Measurements from ENCODE around the gene NTN4. TPM values are rescaled to one million over a fixed set of nuclear protein-coding genes. Genes with fewer than 3 reads are reported as not detected.

The NTN4 gene
- total and polyA plus RNA-seq, 10 of the 15 experiments (the other 5 are each of a cell fraction or from before 2014, with no cell fraction given): 0.15 TPM; not detected in 9

DNA sequence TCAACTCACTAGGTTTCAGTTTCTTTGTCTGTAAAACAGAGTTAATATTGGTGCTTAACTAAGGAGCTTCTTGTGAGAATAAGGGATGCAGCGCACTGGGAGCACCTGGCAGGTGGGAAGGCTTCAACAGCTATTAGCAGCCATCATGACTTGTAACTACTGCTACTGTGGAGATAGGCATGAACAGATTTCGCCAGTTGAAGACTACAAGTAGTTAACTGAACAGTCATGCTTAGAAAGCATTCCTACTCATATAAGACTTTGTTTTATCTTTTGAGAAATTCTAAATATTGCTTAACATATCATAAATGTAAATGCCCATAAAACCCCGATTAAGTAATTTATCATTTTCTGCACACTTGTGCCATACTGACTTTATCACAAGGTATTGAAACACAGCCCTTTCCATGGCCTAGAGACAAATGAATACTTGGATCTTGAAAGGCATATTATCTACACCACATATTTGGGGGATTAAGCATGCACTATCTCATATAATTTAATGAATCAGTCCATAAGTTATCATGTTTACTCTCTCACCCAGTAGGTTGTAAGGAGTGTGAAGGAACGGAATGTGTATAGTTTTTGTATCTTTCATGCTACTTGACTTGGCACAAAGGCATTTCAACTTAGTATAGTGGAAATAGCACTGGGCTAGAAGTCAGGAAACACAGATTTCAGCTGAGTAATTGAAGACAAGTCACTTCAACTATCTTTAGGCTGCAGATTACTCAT, 16.1 kb downstream of the NTN4 start:
- no peak for TF ChIP-seq TCF3 (IDR thresholded peaks at IDR 0.05; ENCODE audit: borderline replicate concordance, insufficient read depth, low read depth, low read length)
- no peak for TF ChIP-seq MYB (IDR thresholded peaks at IDR 0.05; ENCODE audit: borderline replicate concordance, low read depth, low read length)
- TF ChIP-seq, protein P1, sequence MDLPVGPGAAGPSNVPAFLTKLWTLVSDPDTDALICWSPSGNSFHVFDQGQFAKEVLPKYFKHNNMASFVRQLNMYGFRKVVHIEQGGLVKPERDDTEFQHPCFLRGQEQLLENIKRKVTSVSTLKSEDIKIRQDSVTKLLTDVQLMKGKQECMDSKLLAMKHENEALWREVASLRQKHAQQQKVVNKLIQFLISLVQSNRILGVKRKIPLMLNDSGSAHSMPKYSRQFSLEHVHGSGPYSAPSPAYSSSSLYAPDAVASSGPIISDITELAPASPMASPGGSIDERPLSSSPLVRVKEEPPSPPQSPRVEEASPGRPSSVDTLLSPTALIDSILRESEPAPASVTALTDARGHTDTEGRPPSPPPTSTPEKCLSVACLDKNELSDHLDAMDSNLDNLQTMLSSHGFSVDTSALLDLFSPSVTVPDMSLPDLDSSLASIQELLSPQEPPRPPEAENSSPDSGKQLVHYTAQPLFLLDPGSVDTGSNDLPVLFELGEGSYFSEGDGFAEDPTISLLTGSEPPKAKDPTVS (IDR thresholded peaks at IDR 0.05; ENCODE audit: low read depth, low read length): no peak
- TF ChIP-seq POLR2A (IDR thresholded peaks at IDR 0.05; ENCODE audit: low read depth, low read length): no peak
- no peak for TF ChIP-seq NR2C2 (IDR thresholded peaks at IDR 0.05; ENCODE audit: borderline replicate concordance, control insufficient read depth, insufficient read length, low read depth)
- TF ChIP-seq ZZZ3 (IDR thresholded peaks at IDR 0.05; ENCODE audit: control insufficient read depth, insufficient read length, low read depth): no peak
- TF ChIP-seq MLLT1 (IDR thresholded peaks at IDR 0.05): no peak
- TF ChIP-seq ETV6 (conservative IDR thresholded peaks at IDR 0.05 in 1 of 2, IDR thresholded peaks at IDR 0.05 in 1 of 2; ENCODE audit: borderline replicate concordance in 1 of 2, low read depth in 1 of 2): no peak
- no peak for TF ChIP-seq LARP7 (IDR thresholded peaks at IDR 0.05)
- TF ChIP-seq NR2F1 (conservative IDR thresholded peaks at IDR 0.05): no peak
- TF ChIP-seq NFIC (IDR thresholded peaks at IDR 0.05; ENCODE audit: low read depth, low read length): no peak
- TF ChIP-seq PML (IDR thresholded peaks at IDR 0.05; ENCODE audit: low read length): no peak
- no peak for TF ChIP-seq TARDBP (IDR thresholded peaks at IDR 0.05; ENCODE audit: borderline replicate concordance)
- TF ChIP-seq, protein P2, sequence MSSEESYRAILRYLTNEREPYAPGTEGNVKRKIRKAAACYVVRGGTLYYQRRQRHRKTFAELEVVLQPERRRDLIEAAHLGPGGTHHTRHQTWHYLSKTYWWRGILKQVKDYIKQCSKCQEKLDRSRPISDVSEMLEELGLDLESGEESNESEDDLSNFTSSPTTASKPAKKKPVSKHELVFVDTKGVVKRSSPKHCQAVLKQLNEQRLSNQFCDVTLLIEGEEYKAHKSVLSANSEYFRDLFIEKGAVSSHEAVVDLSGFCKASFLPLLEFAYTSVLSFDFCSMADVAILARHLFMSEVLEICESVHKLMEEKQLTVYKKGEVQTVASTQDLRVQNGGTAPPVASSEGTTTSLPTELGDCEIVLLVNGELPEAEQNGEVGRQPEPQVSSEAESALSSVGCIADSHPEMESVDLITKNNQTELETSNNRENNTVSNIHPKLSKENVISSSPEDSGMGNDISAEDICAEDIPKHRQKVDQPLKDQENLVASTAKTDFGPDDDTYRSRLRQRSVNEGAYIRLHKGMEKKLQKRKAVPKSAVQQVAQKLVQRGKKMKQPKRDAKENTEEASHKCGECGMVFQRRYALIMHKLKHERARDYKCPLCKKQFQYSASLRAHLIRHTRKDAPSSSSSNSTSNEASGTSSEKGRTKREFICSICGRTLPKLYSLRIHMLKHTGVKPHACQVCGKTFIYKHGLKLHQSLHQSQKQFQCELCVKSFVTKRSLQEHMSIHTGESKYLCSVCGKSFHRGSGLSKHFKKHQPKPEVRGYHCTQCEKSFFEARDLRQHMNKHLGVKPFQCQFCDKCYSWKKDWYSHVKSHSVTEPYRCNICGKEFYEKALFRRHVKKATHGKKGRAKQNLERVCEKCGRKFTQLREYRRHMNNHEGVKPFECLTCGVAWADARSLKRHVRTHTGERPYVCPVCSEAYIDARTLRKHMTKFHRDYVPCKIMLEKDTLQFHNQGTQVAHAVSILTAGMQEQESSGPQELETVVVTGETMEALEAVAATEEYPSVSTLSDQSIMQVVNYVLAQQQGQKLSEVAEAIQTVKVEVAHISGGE (CRISPR knock-in tag; IDR thresholded peaks at IDR 0.05): no peak
- no peak for TF ChIP-seq FOXK2 (IDR thresholded peaks at IDR 0.05)
- TF ChIP-seq SMARCA5 (IDR thresholded peaks at IDR 0.05): no peak
- TF ChIP-seq RAD21 (IDR thresholded peaks at IDR 0.05; ENCODE audit: insufficient read depth, low read depth, low read length): no peak
- no peak for TF ChIP-seq JUNB (IDR thresholded peaks at IDR 0.05)
- TF ChIP-seq PAX8 (IDR thresholded peaks at IDR 0.05): no peak
- TF ChIP-seq HDAC6 (IDR thresholded peaks at IDR 0.05; ENCODE audit: unreplicated experiment): no peak
- DNase-seq (ENCODE audit: low read depth, low spot score): no peak
- ChIA-PET POLR2A (no interaction called here), SMC1A (ENCODE audit: uncharacterized antibody, unreplicated experiment) (no interaction called here), CTCF (no interaction called here), RAD21 (ENCODE audit: unreplicated experiment) (no interaction called here)
- Histone ChIP-seq H3K9me3 (replicated peaks; ENCODE audit: control insufficient read depth, insufficient read depth, low read length) (no peaks in the 10 kb centered on the region), H3K4me1 (ENCODE audit: control insufficient read depth, insufficient read depth, low read length) (no peaks in the 10 kb centered on the region), H3K9ac (ENCODE audit: control insufficient read depth, insufficient read depth, low read length) (no peak overlapping the region), H3K27ac (ENCODE audit: control insufficient read depth, insufficient read depth) (no peak overlapping the region), H3K79me2 (ENCODE audit: control insufficient read depth, insufficient read depth, low read length) (no peaks in the 10 kb centered on the region), H3K4me2 (ENCODE audit: control insufficient read depth, insufficient read depth) (no peak overlapping the region), H2AFZ (ENCODE audit: control insufficient read depth, low read depth, low read length) (no peak overlapping the region), H4K20me1 (ENCODE audit: control insufficient read depth, insufficient read depth) (no peaks in the 10 kb centered on the region), H3K27me3 (replicated peaks in 1 of 2; ENCODE audit: control insufficient read depth in 2 of 2, insufficient read depth in 2 of 2, low read length in 1 of 2) (no peaks in the 10 kb centered on the region), H3K4me3 (no peak overlapping the region), H3K36me3 (ENCODE audit: control insufficient read depth in 2 of 2, insufficient read depth in 2 of 2, low read length in 1 of 2) (no peaks in the 10 kb centered on the region)
- in situ Hi-C loops (cut with MboI): no loop called here
- no peak for ATAC-seq
- FAIRE-seq: no peak
- no TSS peak for BruUV-seq (replicated peaks)
- 30% methylated on average over 4 of the region's 4 CpGs for WGBS (ENCODE audit: insufficient coverage, insufficient replicate concordance, low lambda C conversion rate, missing lambda C conversion rate)
- intact Hi-C loops (cut with micrococcal nuclease; ENCODE audit: unreplicated experiment): no loop called here
